SU-DHL-6 (cell line): Measurements from ENCODE around the gene ABHD17A.

Source experiments
- EZH2phosphoT487 ChIP-seq: fragments of 200-600 bp; sonication (generic), shearing (Covaris generic); conservative IDR thresholded peaks from 2 replicates; pipeline ENCODE4 v1.6.1; 2018; ENCODE audit warnings: mild to moderate bottlenecking, antibody characterized with exemption, low read length, moderate library complexity, mixed read lengths
- TF ChIP-seq, protein P1 (sequence below): fragments of 200-600 bp; sonication (generic); IDR thresholded peaks from one replicate; pipeline ENCODE4 v1.5.1; 2017; ENCODE audit warnings: antibody characterized with exemption, mild to moderate bottlenecking, low read length, moderate library complexity; ENCODE audit not compliant: insufficient read depth, poor library complexity, severe bottlenecking

DNA sequence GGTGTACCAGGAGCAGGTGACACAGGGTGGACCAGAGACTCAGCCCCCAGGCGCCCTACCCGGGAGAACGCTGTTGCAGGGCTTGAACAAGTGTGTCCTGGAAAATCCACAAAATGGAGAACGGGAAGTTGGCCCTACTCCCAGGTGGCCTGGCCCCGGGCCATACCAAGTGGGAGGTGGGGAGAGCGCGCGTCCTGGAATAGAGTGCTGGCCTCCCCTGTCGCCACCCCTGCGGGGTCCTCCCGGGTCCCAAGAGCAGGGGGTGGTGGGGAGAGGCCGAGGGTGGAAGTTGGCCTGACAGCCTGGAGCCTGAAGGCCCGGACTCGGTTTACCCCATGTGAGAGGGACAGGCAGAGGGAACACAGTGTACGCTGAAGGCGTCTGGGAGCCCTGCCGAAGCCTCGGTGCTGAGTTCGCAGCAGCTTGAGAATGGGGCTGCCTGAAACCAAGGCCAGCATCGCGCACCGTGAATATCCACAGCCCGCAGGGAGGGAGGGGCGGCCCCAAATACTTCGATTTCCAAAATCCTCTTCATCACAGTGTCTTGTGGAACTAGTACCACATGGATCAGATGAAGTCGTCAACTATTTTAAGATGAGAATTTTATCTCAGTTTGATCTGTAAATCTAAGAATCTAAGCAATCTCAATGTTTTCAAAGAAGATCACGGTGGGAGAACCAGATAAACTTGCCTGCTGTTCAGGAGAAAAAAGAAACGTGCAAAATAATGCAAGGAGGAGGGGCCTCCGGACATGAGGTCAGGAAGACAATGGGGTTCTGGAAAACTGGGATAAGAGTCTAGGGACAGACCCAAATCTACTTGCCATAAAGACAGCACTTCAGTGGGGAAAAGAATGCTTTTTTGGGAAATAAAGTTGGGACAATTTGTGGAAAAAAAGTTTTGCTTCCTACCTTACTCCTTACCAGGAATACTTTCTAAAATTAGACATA, 11.5 kb downstream of the ABHD17A start:
- TF ChIP-seq, protein P1, sequence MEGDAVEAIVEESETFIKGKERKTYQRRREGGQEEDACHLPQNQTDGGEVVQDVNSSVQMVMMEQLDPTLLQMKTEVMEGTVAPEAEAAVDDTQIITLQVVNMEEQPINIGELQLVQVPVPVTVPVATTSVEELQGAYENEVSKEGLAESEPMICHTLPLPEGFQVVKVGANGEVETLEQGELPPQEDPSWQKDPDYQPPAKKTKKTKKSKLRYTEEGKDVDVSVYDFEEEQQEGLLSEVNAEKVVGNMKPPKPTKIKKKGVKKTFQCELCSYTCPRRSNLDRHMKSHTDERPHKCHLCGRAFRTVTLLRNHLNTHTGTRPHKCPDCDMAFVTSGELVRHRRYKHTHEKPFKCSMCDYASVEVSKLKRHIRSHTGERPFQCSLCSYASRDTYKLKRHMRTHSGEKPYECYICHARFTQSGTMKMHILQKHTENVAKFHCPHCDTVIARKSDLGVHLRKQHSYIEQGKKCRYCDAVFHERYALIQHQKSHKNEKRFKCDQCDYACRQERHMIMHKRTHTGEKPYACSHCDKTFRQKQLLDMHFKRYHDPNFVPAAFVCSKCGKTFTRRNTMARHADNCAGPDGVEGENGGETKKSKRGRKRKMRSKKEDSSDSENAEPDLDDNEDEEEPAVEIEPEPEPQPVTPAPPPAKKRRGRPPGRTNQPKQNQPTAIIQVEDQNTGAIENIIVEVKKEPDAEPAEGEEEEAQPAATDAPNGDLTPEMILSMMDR: no peak
- no peak for TF ChIP-seq EZH2phosphoT487
